ENCODE results near the gene ANKS1B. TPM values are rescaled to one million over a fixed set of nuclear protein-coding genes. Genes with fewer than 3 reads are reported as not detected.

Gene ANKS1B
- total RNA-seq, 4 donors from 2014 or later: 34.5 to 81.9 (median 71.1) TPM

DNA sequence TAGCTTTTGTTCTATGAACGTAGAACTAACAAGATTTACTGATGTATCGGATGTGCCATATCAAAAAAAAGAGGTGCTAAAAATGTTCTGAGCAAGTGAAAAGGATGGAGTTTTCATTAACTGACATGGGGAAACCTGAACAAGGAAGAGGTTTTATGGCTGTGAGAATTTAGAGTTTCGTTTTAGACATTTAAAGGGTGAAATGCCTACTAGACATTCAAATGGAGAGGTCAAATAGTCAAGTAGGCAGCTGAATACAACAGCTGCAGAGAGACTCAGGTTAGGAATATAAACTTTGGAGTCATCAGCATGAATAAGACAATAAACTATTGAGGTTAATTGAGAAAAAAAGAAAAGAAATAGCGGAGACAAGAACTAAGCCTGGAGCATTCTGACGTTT is 702.1 kb downstream of the ANKS1B start:
- TF ChIP-seq POLR2A (IDR thresholded peaks at IDR 0.05): no peak
- TF ChIP-seq, protein P1, sequence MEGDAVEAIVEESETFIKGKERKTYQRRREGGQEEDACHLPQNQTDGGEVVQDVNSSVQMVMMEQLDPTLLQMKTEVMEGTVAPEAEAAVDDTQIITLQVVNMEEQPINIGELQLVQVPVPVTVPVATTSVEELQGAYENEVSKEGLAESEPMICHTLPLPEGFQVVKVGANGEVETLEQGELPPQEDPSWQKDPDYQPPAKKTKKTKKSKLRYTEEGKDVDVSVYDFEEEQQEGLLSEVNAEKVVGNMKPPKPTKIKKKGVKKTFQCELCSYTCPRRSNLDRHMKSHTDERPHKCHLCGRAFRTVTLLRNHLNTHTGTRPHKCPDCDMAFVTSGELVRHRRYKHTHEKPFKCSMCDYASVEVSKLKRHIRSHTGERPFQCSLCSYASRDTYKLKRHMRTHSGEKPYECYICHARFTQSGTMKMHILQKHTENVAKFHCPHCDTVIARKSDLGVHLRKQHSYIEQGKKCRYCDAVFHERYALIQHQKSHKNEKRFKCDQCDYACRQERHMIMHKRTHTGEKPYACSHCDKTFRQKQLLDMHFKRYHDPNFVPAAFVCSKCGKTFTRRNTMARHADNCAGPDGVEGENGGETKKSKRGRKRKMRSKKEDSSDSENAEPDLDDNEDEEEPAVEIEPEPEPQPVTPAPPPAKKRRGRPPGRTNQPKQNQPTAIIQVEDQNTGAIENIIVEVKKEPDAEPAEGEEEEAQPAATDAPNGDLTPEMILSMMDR (IDR thresholded peaks at IDR 0.05): no peak
- no peak overlapping the region for H3K4me3 ChIP-seq (replicated peaks in 1 of 3)
- peaks cover 0 to 3% of the 10 kb centered on the region in 2 donors for H3K4me1 ChIP-seq
- H3K27ac ChIP-seq: no peak overlapping the region
- H3K9me3 ChIP-seq: no peaks in the 10 kb centered on the region
- no peaks in the 10 kb centered on the region for H3K27me3 ChIP-seq
- H3K36me3 ChIP-seq: no peaks in the 10 kb centered on the region
- WGBS, 2 donors: 84% methylated on average over 5 of the region's 5 CpGs
- no peak for DNase-seq
- intact Hi-C loops (cut with DNase I): no loop called here

DNA sequence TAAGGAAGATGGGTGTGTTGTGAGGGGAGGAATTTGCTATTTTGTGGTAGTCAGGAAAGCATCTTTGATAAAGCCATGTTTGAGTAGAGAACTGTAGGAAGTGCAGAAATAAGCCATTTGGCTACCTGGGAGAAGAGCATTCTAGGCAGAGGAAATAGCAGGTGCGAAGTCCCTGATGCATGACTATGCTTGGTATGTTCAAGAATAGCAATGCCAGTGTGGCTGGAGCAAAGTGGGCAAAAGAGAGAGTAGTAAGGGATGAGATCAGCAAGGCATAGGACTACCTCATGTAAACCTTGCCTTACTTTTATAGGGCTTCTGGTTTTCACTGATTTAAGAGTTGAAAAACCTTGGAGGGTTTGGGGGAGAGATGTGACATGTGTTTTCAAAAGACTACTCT is 702.6 kb downstream of the ANKS1B start:
- 70 to 91% methylated on average over 1 of the region's 1 CpG for WGBS, 2 donors
- DNase-seq: no peak
- no peak for TF ChIP-seq POLR2A (IDR thresholded peaks at IDR 0.05)
- TF ChIP-seq, protein P1 (IDR thresholded peaks at IDR 0.05): no peak
- Histone ChIP-seq H3K4me3 (replicated peaks in 1 of 3) (no peak overlapping the region), H3K36me3 (no peaks in the 10 kb centered on the region), H3K4me1 (peaks cover 0 to 3% of the 10 kb centered on the region in 2 donors), H3K27me3 (no peaks in the 10 kb centered on the region), H3K9me3 (no peaks in the 10 kb centered on the region), H3K27ac (no peak overlapping the region)
- intact Hi-C loops (cut with DNase I): no loop called here

DNA sequence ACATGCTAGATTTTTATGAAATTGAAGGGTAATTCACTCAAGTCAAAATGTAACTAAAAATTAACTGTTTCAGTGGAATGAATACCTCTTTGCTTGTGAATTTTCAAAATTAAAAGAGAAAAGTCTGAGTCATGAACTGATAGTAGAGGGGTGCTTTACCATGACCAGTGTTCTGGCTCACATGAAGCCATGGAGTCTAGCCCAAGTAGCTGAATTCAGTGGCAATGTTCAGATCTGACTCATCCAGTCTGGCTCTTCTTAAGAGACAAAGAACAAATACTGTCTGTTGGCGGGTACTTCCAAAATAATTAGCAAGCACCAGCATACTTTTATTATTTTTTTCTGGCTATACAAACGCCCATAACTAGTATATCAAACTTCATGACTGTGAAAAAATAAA is 703.5 kb downstream of the ANKS1B start:
- Histone ChIP-seq H3K4me3 (replicated peaks in 1 of 3) (no peak overlapping the region), H3K36me3 (no peaks in the 10 kb centered on the region), H3K27me3 (no peaks in the 10 kb centered on the region), H3K9me3 (no peaks in the 10 kb centered on the region), H3K27ac (no peak overlapping the region), H3K4me1 (peaks cover 0 to 3% of the 10 kb centered on the region in 2 donors)
- intact Hi-C loops (cut with DNase I): no loop called here
- TF ChIP-seq POLR2A (IDR thresholded peaks at IDR 0.05): no peak
- TF ChIP-seq, protein P1 (IDR thresholded peaks at IDR 0.05): no peak
- DNase-seq: no peak
- WGBS, 2 donors: 73 to 82% methylated on average over 2 of the region's 2 CpGs

DNA sequence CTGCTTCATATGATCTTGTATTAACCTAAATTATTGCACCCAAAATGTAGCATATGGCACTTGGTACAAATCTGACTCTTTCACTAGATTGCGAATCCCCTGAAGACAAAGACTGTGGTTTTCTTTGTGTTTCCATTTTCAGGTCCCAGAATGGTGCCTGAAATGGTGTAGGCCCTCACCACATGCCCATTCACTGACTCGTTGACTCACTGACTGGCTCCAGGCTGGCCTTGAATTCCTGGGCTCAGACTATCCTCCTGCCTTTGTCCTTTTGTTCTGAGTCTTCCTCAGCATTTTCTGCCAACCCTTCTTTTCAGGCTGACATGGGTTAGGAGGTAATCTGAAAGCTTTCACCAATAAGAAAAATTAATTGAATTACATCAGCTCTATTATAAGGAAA is 705.8 kb downstream of the ANKS1B start:
- Histone ChIP-seq H3K27ac (no peak overlapping the region), H3K9me3 (no peaks in the 10 kb centered on the region), H3K27me3 (no peaks in the 10 kb centered on the region), H3K4me1 (no peaks in the 10 kb centered on the region), H3K4me3 (replicated peaks in 1 of 3) (no peak overlapping the region), H3K36me3 (no peaks in the 10 kb centered on the region)
- no peak for DNase-seq
- WGBS, 2 donors: 75 to 84% methylated on average over 2 of the region's 2 CpGs
- intact Hi-C loops (cut with DNase I): no loop called here
- TF ChIP-seq, protein P1 (IDR thresholded peaks at IDR 0.05): no peak

DNA sequence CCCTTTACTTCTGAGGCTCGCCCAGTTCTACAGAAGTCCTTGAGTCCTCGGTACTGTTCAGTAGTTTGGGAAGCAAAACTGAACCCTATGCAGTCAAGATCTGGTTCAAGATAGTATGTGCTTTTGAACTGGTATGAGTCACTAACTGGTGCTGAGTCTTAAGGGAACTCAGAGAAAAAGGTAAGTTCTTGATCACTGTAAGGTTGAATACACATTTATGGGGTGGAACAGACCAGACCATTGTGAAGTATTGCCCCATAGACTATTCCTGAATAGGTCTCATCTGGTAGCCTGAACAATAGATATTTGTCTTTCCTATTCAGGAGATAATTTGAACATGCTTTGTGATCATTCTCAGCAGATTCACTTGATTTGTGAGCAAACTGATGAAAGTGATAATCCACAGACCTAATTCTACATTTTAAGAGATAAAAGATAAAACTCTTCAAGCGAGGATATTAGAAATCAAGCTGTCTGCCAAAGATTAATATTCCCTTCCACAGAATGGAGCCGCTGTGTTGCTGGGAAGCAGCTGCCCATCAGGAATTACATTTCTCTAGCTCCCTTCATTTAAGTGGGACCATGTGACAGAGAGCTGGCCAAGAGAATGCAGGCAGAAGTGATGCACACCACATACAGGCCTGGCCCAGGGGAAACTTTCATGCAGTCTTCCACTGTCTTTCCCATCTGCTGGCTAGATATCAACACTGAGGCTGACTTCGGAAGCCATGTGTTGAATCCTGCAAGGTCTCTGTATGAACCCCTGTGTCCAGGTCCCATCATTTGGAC is 707.0 kb downstream of the ANKS1B start:
- no peak for DNase-seq
- Histone ChIP-seq H3K4me1 (no peaks in the 10 kb centered on the region), H3K27me3 (no peaks in the 10 kb centered on the region), H3K36me3 (no peaks in the 10 kb centered on the region), H3K9me3 (no peaks in the 10 kb centered on the region), H3K4me3 (replicated peaks in 1 of 3) (no peak overlapping the region), H3K27ac (no peak overlapping the region)
- 88% methylated on average over 5 of the region's 5 CpGs for WGBS, 2 donors
- intact Hi-C loops (cut with DNase I): no loop called here
- TF ChIP-seq, protein P1 (IDR thresholded peaks at IDR 0.05): no peak
- no peak for TF ChIP-seq POLR2A (IDR thresholded peaks at IDR 0.05)

Measured in thyroid gland (tissue), 4 donors.